Posterior vena cava (tissue), 2 donors: ENCODE results near the gene GDI1. TPM values are rescaled to one million over a fixed set of nuclear protein-coding genes. Genes with fewer than 3 reads are reported as not detected.

Source experiments
- DNase-seq: peaks from one replicate; pipeline ENCODE4 v3.0.0-alpha.2; 2020; ENCODE audit warnings: low spot score
- intact Hi-C, 2 donors: fragments of 100-400 bp; cut with DNase I; formaldehyde crosslinking; loops; one replicate each; pipeline versions ENCODE4 v1.14.1 to v1.14.2; 2022 to 2023
- total RNA-seq, 2 donors: library from RNA; stranded (reverse); fragmentation: NEBNext Ultra II Directional; extraction: Animal tissue kit (Norgen Biotek cat#: 25700); gene quantifications; one replicate each; pipeline ENCODE4 v1.2.1, GENCODE V29; 2021
- donor health status: DM: yes; HTN: yes; CAD: no.
- donor health status: DM: yes; HTN: yes; CAD: no.

Gene GDI1
- total RNA-seq, 2 donors from 2014 or later, result 106 to 108 TPM

- intact Hi-C loops, result no loop called here
These were observed 33.1 kb upstream of the GDI1 start for GRCh38 chrX:154403858-154404257.

GRCh38 chrX:154404625-154405192 lies 32.2 kb upstream of the GDI1 start:
- intact Hi-C loops, result no loop called here
- DNase-seq, result no peak

More at GRCh38 chrX:154403858-154404257, 33.1 kb upstream of the GDI1 start:
- no peak for DNase-seq

- DNase-seq, result no peak
- intact Hi-C loops, result no loop called here
These were observed 28.2 kb upstream of the GDI1 start for GRCh38 chrX:154408659-154409221.

- peak; percentile 94 for DNase-seq
- intact Hi-C loops, result no loop called here
These were observed 27.6 kb upstream of the GDI1 start, which contains the start of gene DNASE1L1 for GRCh38 chrX:154409222-154409871. Gene DNASE1L1 (minus strand): TSS chrX:154409254. CDS start chrX:154405568, 3,686 bp downstream.

GRCh38 chrX:154411981-154412340 lies 25.0 kb upstream of the GDI1 start:
- intact Hi-C loops, result no loop called here
- peak; percentile 90 for DNase-seq

- DNase-seq, result no peak
- intact Hi-C loops, result no loop called here
These were observed 24.5 kb upstream of the GDI1 start for GRCh38 chrX:154412468-154412867.

GRCh38 chrX:154413142-154413541 lies 23.8 kb upstream of the GDI1 start:
- intact Hi-C loops, result no loop called here
- no peak for DNase-seq

GRCh38 chrX:154417157-154417556 lies 19.8 kb upstream of the GDI1 start:
- intact Hi-C loops, result no loop called here
- no peak for DNase-seq

GRCh38 chrX:154419189-154419588 lies 17.8 kb upstream of the GDI1 start:
- intact Hi-C loops, result no loop called here

GRCh38 chrX:154419688-154420401 lies 17.1 kb upstream of the GDI1 start:
- DNase-seq, result peak; percentile 76
- intact Hi-C loops, result no loop called here

More at GRCh38 chrX:154419189-154419588, 17.8 kb upstream of the GDI1 start:
- DNase-seq, result no peak

GRCh38 chrX:154420402-154420756 lies 16.6 kb upstream of the GDI1 start:
- no peak for DNase-seq
- intact Hi-C loops, result no loop called here

GRCh38 chrX:154426916-154427770 lies 9.8 kb upstream of the GDI1 start:
- intact Hi-C loops, result loop anchor here in 1 of 2 donors (2.0 kb wide), 1 partner anchor 60 kb away; the partner anchor contains the start of gene UBL4A

GRCh38 chrX:154428176-154429171 lies 8.5 kb upstream of the GDI1 start, which contains the start of gene ATP6AP1:
Gene ATP6AP1 (plus strand): TSS chrX:154428677. CDS start chrX:154428693, 16 bp downstream.
- peak; percentile 97 for DNase-seq
- intact Hi-C loops, result no loop called here

More at GRCh38 chrX:154426916-154427770, 9.8 kb upstream of the GDI1 start:
- DNase-seq, result no peak

- no peak for DNase-seq
- intact Hi-C loops, result no loop called here
These were observed 7.2 kb upstream of the GDI1 start for GRCh38 chrX:154429711-154430110.

- no peak for DNase-seq
- intact Hi-C loops, result no loop called here
These were observed 6.5 kb upstream of the GDI1 start for GRCh38 chrX:154430479-154430878.

- DNase-seq, result no peak
- intact Hi-C loops, result no loop called here
These were observed 6.0 kb upstream of the GDI1 start for GRCh38 chrX:154430916-154431315.

- intact Hi-C loops, result no loop called here
- peak; percentile 80 for DNase-seq
These were observed 5.6 kb upstream of the GDI1 start for GRCh38 chrX:154431341-154431740.

GRCh38 chrX:154432210-154432609 lies 4.7 kb upstream of the GDI1 start:
- intact Hi-C loops, result no loop called here
- no peak for DNase-seq
